GM11168 (cell line): Measurements from ENCODE around the gene TBC1D17.

Experiments used
- in situ Hi-C: fragments of 300-500 bp; cut with MboI; formaldehyde crosslinking; loops from one replicate; pipeline ENCODE4 v1.12.0; 2022; ENCODE audit warnings: low sequenced_read_pairs; ENCODE audit not compliant: unreplicated experiment

TBC1D17 gene

GRCh38 chr19:49859682-49860335, 17.7 kb upstream of the TBC1D17 start:
- in situ Hi-C loops, result no loop called here

GRCh38 chr19:49860336-49861102, 17.0 kb upstream of the TBC1D17 start:
- in situ Hi-C loops, result no loop called here

GRCh38 chr19:49861107-49861506, 16.4 kb upstream of the TBC1D17 start:
- in situ Hi-C loops, result no loop called here

GRCh38 chr19:49861541-49862378, 15.7 kb upstream of the TBC1D17 start:
- in situ Hi-C loops, result no loop called here

- in situ Hi-C loops, result no loop called here
Observed at GRCh38 chr19:49862391-49863253, 14.9 kb upstream of the TBC1D17 start.

GRCh38 chr19:49863254-49863934, 14.1 kb upstream of the TBC1D17 start:
- in situ Hi-C loops, result no loop called here

GRCh38 chr19:49863935-49864320, 13.6 kb upstream of the TBC1D17 start:
- in situ Hi-C loops, result no loop called here

- in situ Hi-C loops, result no loop called here
Observed at GRCh38 chr19:49864890-49865289, 12.6 kb upstream of the TBC1D17 start.

GRCh38 chr19:49866933-49867782, 10.3 kb upstream of the TBC1D17 start, which contains the start of gene PNKP:
PNKP (minus strand) TSS chr19:49867576; CDS start chr19:49867204, 372 bp downstream.
- in situ Hi-C loops, result no loop called here

- in situ Hi-C loops, result no loop called here
Observed at GRCh38 chr19:49869009-49869483, 8.5 kb upstream of the TBC1D17 start.

- in situ Hi-C loops, result no loop called here
Observed at GRCh38 chr19:49869484-49870308, 7.8 kb upstream of the TBC1D17 start.

GRCh38 chr19:49870309-49870901, 7.1 kb upstream of the TBC1D17 start:
- in situ Hi-C loops, result no loop called here

- in situ Hi-C loops, result no loop called here
Observed at GRCh38 chr19:49871349-49871985, 6.0 kb upstream of the TBC1D17 start.

GRCh38 chr19:49872245-49873128, 5.0 kb upstream of the TBC1D17 start:
- in situ Hi-C loops, result no loop called here

GRCh38 chr19:49873129-49873521, 4.4 kb upstream of the TBC1D17 start:
- in situ Hi-C loops, result no loop called here

GRCh38 chr19:49873834-49874233, 3.7 kb upstream of the TBC1D17 start:
- in situ Hi-C loops, result no loop called here
